ENCODE results near the gene LRRC4C. TPM values are rescaled to one million over a fixed set of nuclear protein-coding genes. Genes with fewer than 3 reads are reported as not detected.

The LRRC4C gene
- total RNA-seq, 1 experiment from 2014 or later: not detected

DNA sequence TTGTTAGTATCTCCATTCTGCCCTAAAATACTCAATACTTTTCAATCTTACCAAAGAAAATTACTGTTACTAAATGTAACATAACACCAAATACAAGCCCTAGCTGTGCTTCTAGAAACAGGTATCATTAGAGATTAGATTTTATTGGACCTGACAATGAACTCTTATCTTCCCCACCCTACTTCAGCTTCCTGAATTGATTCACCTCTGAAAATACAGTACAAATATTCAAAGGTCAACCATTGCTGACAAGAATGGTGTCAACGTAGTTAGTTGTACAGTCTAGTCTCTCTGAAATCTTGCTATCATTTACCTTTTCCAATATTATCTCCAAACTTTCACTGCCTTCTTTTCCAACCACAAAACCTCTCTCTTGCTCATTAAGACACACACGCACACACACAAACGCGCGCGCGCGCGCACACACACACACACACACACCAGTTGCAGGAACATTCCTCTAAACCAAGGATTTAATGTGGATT lies 22.4 kb downstream of the LRRC4C start:
- in situ Hi-C loops (cut with HindIII; ENCODE audit: low pct_unique_long_range_greater_than_20kb, low sequenced_read_pairs): no loop called here
- no peak for DNase-seq (ENCODE audit: low read depth)

DNA sequence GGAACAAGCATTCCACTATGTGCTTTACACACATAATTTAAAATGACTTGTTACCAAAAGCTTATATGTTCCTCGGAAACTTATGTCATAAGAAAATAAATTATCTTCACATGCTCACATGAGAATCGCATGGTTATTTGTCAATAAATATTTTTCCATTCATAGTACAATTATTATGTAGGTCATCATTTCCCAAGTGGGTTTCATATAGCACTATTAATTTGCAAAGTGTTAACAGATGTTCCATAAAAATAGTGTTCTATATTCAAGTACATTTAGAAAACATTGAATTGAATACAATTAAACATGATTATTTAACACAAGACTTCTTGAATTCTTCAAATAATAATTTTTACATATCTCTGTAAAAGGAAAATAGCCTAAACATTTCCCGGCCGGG lies 23.9 kb downstream of the LRRC4C start:
- in situ Hi-C loops (cut with HindIII; ENCODE audit: low pct_unique_long_range_greater_than_20kb, low sequenced_read_pairs): no loop called here
- DNase-seq (ENCODE audit: low read depth): no peak

DNA sequence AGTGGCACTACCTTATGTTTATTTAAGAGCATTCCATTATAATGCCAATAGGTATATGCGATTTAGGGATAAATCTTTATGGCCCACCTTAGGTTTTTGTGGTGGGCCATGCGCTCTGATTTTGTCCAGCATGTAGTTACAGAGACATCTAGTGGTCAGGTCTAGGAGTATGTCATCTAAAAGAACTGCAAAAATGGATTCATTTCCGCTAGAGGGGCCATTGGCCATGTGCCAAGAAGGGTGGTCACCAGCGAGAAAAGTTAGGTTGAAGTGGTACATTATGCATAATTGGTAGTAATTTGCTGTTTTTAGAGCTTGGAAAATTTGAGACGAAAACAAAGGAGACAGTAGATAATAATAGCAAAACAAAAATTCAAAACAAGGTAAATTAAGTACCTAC lies 27.7 kb downstream of the LRRC4C start:
- no peak for DNase-seq (ENCODE audit: low read depth)
- in situ Hi-C loops (cut with HindIII; ENCODE audit: low pct_unique_long_range_greater_than_20kb, low sequenced_read_pairs): no loop called here

DNA sequence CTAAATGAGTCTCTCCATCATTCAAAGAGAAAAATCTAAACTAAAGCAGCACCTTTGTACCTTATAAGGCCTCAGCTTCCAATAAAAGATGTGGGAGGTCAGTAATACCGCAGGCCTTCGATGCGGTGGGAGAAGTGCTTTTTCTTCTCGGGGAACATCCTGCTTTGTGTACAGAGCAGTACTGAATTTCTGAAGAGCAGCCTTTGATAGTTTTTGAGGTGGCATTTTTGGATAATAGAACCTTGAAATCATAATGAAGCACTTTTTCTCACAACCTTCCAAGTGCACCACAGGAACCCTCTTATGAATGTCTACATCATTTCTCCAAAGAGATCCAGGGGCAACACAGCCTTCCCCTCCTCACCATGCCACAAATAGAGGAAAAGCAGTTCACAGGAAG lies 39.6 kb downstream of the LRRC4C start:
- in situ Hi-C loops (cut with HindIII; ENCODE audit: low pct_unique_long_range_greater_than_20kb, low sequenced_read_pairs): no loop called here
- no peak for DNase-seq (ENCODE audit: low read depth)

DNA sequence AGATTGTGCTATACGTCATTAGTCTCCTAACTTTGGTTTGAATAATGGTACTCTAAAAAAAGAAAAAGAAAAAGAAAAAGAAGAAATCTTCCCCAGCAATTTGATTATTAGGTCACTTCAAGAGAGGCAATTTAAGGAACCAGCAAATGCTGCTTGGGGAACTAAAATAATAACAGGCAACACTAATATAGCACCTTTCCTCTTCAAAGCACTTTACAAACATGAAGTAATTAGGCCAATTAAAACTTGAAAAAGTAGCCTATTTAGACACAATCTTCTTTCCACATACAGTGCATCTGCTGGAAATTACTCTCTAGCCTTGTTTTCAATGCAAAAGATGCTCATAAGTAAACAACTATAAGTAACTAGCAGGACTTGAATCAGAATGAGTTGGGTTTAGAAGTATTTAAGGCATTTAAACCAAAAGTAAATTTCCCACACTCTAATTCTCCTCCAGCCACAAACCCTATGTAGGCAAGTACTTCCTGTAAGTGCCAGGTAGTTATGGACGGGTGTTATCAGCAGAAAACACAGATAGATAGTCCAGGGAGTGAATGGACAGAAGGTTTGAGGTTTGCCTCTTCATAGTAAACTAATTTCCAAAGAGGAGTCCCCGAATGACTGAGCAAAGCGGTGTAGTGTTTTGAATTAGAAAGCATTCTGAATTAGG lies 44.5 kb downstream of the LRRC4C start:
- DNase-seq (ENCODE audit: low read depth): no peak
- in situ Hi-C loops (cut with HindIII; ENCODE audit: low pct_unique_long_range_greater_than_20kb, low sequenced_read_pairs): no loop called here

DNA sequence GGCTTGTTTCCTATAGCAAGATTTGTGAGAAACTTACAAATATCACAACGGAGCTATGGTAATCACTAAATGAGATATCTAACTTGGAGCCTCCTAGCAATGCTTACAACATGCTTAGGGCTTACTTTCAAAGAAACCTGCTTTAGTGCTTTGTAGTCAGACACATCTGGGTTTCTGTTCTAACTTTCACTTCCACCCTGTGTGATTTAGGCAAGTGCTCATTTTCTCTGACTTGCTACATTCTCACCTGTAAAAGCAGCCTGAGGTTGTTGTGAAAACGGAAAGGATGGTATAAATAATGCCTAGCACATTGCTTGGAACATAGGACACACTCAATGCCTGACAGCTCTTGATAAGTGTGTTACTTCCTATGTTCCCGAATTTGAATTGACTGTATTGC lies 45.6 kb downstream of the LRRC4C start:
- DNase-seq (ENCODE audit: low read depth): no peak
- in situ Hi-C loops (cut with HindIII; ENCODE audit: low pct_unique_long_range_greater_than_20kb, low sequenced_read_pairs): no loop called here

DNA sequence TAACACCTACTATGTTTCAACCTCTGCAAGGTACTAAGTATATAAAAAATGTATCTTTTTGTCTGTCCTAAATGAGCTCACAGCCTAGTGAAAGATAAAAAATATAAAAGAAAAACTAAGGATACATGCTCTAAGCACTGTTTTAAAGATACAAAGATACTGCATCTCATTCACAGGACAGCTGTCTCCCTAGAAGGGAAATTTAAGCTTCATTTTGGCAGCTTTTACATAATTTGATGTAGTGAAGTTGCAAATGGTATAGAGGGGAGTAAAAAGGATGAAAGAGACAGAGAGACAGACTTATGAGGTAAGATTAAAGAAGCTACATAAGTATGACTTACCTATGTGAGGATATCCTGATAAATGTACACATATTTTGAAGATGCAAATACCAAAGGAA lies 53.6 kb downstream of the LRRC4C start:
- no peak for DNase-seq (ENCODE audit: low read depth)
- in situ Hi-C loops (cut with HindIII; ENCODE audit: low pct_unique_long_range_greater_than_20kb, low sequenced_read_pairs): no loop called here

DNA sequence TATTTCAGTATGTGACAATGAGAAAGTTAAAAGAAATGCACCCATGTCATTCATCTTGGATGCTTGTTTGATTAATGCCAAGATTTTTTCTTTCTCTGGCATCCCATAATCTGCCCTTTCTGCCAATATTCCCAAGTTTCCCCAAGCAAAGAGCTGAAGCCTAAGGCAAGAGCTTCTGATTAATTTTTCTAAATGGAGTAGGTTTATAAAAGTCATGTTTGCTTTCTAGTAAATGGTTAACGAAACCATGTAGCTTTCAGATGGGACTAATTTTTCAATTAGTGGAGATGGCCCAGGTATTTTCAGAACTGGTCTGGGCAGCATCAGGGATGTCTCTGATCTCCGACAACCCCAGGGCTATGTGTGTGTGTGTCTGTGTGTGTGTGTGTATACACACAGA lies 55.3 kb downstream of the LRRC4C start:
- in situ Hi-C loops (cut with HindIII; ENCODE audit: low pct_unique_long_range_greater_than_20kb, low sequenced_read_pairs): no loop called here
- no peak for DNase-seq (ENCODE audit: low read depth)

DNA sequence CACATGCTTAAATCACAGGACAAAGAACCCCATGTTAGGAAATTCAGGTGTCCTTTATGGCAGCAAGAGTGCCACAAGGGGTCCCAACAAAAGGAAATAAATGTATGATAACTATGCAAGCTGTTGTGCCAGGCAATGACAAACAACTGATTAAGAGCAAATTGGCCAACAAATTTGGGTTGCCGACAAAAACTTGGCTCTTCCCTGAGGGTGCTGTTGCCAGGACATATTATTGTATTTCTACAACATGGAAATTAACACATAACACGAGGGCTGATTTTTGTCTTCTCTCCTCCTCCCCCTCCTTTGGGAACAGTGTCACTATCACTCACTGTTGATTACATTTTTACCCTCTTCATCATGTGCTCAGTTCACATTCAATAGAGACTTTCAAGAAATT lies 56.0 kb downstream of the LRRC4C start:
- in situ Hi-C loops (cut with HindIII; ENCODE audit: low pct_unique_long_range_greater_than_20kb, low sequenced_read_pairs): no loop called here
- no peak for DNase-seq (ENCODE audit: low read depth)

DNA sequence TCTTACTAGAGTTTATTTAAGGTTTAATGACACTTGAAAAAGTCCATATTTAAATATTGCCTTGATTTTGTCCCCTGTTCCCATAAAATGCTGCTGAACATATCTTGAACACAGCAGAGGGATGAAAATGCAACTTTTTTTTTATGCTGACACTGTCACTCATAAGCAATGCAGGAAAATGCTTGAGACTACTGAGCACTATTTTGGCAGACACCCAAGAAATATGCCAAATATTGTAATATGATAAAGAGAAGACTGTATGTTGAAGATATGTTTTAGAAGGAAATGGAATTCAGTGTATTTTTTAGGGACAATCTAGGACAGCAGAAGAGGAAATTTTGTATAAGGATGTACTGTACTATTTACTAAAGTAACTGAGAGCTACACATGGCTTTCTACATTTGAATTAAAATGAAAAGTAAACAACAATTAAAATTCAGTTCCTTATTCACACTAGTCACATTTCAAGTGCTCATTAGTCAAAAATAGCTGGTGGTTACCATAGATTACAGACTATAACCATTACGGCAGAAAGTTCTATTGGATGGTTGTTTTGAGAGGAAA lies 58.6 kb downstream of the LRRC4C start:
- DNase-seq (ENCODE audit: low read depth): no peak
- in situ Hi-C loops (cut with HindIII; ENCODE audit: low pct_unique_long_range_greater_than_20kb, low sequenced_read_pairs): no loop called here

DNA sequence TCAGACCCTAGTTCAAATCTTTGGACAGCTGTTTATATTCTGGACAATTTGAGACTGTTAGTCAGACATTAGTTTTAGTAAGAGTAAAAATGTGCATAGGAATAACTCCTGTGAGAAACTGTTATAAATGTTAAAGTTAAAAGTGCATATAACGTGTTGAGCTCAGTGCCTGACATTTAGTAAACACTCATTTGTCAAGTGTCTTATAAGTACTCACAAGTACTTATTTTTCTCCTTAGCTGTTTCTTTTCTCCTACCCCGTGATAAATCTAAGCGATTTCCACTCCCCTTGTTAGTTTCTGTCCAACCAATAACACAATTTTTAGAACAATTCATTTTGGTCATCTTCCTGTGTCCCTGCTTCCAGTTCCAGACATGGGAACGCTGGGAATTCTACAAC lies 59.3 kb downstream of the LRRC4C start:
- no peak for DNase-seq (ENCODE audit: low read depth)
- in situ Hi-C loops (cut with HindIII; ENCODE audit: low pct_unique_long_range_greater_than_20kb, low sequenced_read_pairs): no loop called here

DNA sequence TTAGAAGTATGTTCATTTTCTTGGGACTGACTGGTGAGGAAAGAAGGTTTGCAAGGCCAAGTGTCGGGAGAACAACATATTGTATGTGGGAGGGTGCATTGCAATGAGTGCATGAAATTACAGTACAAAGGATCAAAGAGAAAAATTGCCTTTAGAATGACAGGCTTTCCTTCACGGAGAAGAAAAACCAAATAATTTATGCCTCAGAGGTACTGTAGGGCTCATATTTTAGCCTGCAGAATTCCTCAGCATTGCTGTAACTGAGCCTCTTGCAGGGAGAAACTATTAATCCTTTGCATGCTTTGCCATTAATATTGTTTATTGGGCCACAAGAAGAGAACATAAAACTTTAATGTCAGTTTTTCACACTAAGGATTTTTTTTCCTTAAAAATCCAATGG lies 60.1 kb downstream of the LRRC4C start:
- in situ Hi-C loops (cut with HindIII; ENCODE audit: low pct_unique_long_range_greater_than_20kb, low sequenced_read_pairs): no loop called here
- no peak for DNase-seq (ENCODE audit: low read depth)

DNA sequence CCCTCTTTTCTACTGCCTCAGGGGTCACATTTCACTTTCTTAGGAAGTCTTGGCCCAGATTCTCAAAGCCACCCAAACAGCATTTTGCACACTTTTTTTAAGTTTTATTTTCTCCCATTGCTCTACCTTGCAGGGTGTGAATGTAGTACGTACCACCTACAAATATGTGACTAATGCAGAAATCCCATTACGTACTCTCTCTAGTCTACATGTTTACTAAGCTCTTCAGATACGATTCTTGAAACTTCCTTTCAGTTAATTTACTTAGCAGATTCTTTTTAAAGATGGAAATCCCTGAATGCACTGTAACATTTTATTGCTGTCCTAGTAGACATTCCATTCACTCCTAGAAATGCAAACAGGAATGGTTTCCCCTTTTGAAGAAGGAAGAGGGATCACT lies 61.3 kb downstream of the LRRC4C start:
- DNase-seq (ENCODE audit: low read depth): no peak
- in situ Hi-C loops (cut with HindIII; ENCODE audit: low pct_unique_long_range_greater_than_20kb, low sequenced_read_pairs): no loop called here

DNA sequence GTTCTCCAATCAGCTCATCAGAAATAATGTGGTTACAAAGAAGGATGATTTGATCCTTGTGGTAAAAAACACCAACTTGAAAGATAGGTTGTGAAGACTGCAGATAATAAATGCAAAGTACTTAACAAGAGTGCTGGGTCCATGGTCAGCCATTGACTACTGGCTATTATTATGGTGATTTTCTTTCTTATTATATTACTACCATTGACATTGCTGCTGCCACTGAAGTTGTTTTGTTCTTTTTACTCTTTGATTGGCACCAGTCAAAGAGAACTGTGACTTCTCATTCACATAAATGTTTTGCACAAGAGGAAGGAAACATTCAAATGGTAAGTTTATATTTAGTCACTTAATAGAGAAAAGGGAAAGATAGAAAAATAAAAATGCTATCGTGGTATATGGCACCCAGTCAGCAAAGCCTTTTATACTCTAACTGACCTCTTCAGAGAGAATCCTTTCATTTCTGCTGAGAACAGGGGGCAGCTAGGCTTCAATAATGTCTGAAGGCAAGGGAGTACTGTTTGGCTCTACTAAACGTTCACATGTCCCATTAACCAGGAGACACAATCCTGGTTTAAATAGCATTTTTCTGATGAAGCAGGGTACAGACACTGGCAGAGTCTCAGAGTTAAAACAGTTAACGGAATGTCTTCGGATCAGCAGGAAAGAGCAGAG lies 64.8 kb downstream of the LRRC4C start:
- DNase-seq (ENCODE audit: low read depth): no peak
- in situ Hi-C loops (cut with HindIII; ENCODE audit: low pct_unique_long_range_greater_than_20kb, low sequenced_read_pairs): no loop called here

DNA sequence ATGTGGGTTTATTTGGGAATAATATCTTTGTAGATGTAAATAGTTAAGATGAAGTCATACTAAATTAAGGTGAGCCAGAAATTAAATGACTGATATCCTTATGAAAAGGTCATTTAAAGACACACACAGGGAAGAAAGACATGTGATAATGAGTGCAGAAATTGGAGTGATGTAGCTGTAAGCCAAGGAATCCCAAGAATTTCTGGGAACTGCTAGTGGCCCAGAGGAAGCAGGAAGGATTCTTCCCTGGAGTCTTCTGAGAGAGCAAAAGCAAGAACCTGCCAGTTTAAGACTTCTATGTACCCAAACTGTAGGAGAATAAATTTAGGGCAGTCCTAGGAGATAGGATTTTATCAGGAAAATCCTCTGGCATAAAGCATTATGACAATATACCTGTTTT lies 66.9 kb downstream of the LRRC4C start:
- no peak for DNase-seq (ENCODE audit: low read depth)
- in situ Hi-C loops (cut with HindIII; ENCODE audit: low pct_unique_long_range_greater_than_20kb, low sequenced_read_pairs): no loop called here

DNA sequence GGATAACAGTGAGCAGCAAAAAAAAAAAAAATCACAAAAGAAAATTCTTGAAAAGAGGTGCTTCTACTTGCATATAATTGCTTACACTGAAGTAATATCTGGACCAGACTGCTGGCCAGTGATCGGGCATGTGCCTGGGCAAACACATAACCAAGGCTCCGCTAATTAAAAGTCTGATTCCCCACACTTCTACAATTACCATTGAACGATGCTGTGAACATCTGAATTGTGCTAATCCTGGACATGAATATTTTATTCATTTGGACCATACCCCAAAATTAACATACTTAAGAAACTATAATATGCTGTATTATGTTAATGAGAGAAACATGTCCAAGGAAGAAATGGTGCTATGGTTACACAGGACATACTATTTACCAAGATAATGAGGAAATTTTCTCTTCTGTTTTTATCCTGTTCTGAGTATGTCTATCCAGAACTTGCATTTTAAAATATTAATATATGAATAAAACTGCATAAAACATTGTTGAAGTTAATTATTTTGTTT lies 69.8 kb downstream of the LRRC4C start:
- no peak for DNase-seq (ENCODE audit: low read depth)
- in situ Hi-C loops (cut with HindIII; ENCODE audit: low pct_unique_long_range_greater_than_20kb, low sequenced_read_pairs): no loop called here

DNA sequence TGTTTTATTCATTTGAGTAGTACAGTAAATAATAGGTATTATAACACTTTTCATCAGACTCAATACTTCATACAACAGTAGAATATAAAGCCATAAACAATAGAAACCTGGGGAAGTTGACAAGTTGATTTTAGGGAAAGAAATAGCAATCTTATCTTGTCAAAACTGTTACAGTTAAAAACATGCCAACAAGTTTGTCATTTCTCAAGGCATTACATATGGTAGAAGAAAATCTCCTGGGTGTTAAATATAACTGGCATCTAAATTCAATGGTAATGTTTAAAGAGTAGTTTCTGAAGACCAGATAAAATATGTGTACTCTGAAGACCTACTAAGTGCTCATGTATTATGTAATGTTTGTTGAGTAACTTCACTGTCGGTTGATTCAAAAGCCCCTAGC lies 75.1 kb downstream of the LRRC4C start:
- in situ Hi-C loops (cut with HindIII; ENCODE audit: low pct_unique_long_range_greater_than_20kb, low sequenced_read_pairs): no loop called here
- DNase-seq (ENCODE audit: low read depth): no peak

DNA sequence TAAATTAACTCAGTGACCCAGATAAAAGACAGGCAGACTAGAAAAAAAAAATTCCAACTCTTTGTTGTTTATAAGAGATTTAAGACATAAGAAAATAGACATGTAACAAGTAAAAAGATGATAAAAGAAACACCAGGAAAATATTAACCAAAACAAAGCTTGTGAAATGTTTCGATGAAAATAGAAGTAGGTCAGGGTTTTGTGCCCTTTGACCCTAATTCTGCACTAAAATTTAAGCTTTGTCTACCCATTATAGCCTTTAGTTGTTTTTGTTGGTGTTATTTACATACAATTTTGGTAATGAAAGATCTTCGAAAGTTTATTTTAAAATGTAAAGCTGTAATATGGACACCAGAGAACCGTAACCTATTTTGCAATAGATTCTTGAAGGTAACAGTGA lies 75.7 kb downstream of the LRRC4C start:
- in situ Hi-C loops (cut with HindIII; ENCODE audit: low pct_unique_long_range_greater_than_20kb, low sequenced_read_pairs): no loop called here
- no peak for DNase-seq (ENCODE audit: low read depth)

DNA sequence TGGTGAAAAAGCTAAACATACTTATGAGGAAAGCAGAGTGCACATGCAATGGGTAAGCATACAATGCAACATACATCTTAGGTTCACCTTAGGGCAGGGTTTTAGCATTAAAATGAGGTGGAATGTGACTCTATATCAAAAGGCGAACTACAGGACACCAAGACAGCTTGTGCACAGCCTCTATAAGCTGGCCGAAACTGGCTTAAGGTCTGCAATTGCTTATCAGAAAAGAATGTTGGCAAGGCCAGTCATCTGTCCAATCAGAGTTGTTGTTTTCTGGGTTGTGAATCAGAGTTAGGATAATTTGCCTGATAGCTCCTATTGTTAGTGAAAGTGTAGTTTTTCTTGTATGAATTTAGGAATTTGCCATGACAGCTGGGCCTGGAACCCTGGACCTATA lies 76.5 kb downstream of the LRRC4C start:
- DNase-seq (ENCODE audit: low read depth): no peak
- in situ Hi-C loops (cut with HindIII; ENCODE audit: low pct_unique_long_range_greater_than_20kb, low sequenced_read_pairs): no loop called here

DNA sequence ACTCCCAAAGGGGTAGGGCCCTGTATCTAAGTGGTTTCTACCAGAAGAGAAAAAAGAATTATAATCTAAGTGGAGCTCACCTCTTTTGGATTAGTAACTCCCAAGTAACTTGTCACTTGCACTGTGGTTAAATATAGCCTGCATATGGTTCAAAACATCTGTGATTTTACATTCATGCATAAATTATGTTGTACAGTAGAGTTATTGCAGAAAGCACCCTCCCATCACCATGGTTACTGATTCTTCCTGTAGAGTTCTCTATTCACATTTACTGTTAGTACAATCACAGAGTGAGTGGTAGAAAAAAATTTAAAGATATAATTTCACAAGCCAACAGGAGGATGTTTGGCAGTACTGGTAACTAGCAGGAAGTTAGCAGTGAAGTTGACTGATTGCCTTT lies 80.4 kb downstream of the LRRC4C start:
- in situ Hi-C loops (cut with HindIII; ENCODE audit: low pct_unique_long_range_greater_than_20kb, low sequenced_read_pairs): no loop called here
- no peak for DNase-seq (ENCODE audit: low read depth)
